DND-41 (cell line): ENCODE measurements around the gene TCEA2.

Experiments
- CTCF ChIP-seq: IDR thresholded peaks from 2 replicates; pipeline ENCODE4 v1.5.1; 2012; ENCODE audit warnings: borderline replicate concordance, low read length, moderate library complexity, mild to moderate bottlenecking; ENCODE audit not compliant: poor library complexity, severe bottlenecking; ENCODE audit errors: extremely low read depth
- EZH2 ChIP-seq: IDR thresholded peaks from 3 replicates; pipeline ENCODE4 v1.6.1; 2012; ENCODE audit warnings: borderline replicate concordance, low read depth, mild to moderate bottlenecking, moderate library complexity, low read length, inconsistent platforms; ENCODE audit not compliant: severe bottlenecking

GRCh38 chr20:64091770-64092169, 28.8 kb downstream of the TCEA2 start:
- TF ChIP-seq CTCF (no peak), EZH2 (no peak)
